Mucosa of rectum (tissue), 2 donors: ENCODE data around the gene IFIT3.
"Not testable (repeated sequence)": the region's sequence is repeated elsewhere in the genome, so short reads cannot be mapped to it uniquely, and the experiment has no call there.

Experiments
- H3K27ac ChIP-seq, 2 donors: one replicate each; pipeline ENCODE4 v1.7.0; 2013; ENCODE audit warnings: inconsistent platforms in 2 of 2, low read depth in 2 of 2, low read length in 2 of 2
- H3K27me3 ChIP-seq, 2 donors: one replicate each; pipeline ENCODE4 v1.7.0; 2013; ENCODE audit warnings: low read length in 2 of 2; ENCODE audit not compliant: control insufficient read depth in 2 of 2, insufficient read depth in 2 of 2
- H3K36me3 ChIP-seq, 2 donors: one replicate each; pipeline ENCODE4 v1.7.0; 2013; ENCODE audit warnings: low read length in 2 of 2; ENCODE audit not compliant: control insufficient read depth in 2 of 2, insufficient read depth in 2 of 2
- H3K4me1 ChIP-seq, 2 donors: one replicate each; pipeline ENCODE4 v1.7.0; 2013; ENCODE audit warnings: low read length in 2 of 2, mild to moderate bottlenecking in 1 of 2; ENCODE audit not compliant: control insufficient read depth in 2 of 2, insufficient read depth in 2 of 2
- H3K4me3 ChIP-seq, 2 donors: one replicate each; pipeline ENCODE4 v1.7.0; 2013; ENCODE audit warnings: low read length in 2 of 2
- H3K9ac ChIP-seq, 2 donors: one replicate each; pipeline ENCODE4 v1.7.0; 2013; ENCODE audit warnings: low read length in 2 of 2, low read depth in 1 of 2, mild to moderate bottlenecking in 1 of 2
- H3K9me3 ChIP-seq, 2 donors: one replicate each; pipeline ENCODE4 v1.7.0; 2013; ENCODE audit warnings: low read length in 2 of 2; ENCODE audit not compliant: control insufficient read depth in 2 of 2
- donor health status: healthy.
- donor health status: Normal muscosa, but diverticular disease.

Gene IFIT3

DNA sequence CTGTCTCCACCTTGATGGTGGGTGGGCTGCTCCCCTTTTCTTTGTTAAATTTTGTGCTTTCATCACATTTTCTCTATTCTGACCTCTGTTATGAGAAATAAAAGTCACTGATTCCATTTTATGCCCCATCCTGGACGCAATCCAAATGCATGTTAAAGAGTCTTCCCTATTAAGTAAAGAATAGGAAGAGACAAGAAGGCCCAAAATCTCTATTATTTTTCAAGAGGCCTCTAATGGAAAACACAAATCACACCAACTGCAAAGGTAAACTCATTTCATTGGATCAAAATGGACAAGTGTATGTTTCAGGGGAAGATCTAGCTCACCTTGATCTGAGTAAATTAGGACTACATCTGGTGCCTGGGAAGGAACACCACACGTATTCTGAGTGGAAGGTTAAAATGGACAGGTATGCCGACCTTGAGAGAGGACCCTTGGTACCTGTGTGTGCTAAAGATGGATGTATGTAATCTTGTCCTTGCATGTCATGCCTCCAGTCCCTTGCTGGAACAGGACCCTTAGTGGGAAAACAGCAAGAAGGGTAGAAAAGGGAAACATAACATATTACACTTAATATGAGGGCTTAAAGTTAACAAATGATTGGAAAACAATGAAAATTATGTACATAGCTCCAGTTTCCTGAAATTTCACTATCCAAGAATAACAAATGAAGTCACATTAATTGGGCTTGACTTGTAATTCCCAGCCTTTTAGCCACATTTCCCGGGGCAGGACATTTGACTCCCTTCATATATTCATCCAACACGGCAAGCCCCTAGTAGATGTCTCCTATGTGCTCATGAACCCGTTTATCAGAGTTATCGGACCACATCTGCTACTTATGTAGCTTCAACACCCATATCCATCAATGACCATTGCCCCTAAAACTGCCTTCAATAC lies 18.4 kb upstream of the IFIT3 start:
- Histone ChIP-seq H3K9ac (no peak overlapping the region), H3K36me3 (peaks cover 6 to 7% of the 10 kb centered on the region in 2 donors), H3K4me1 (peaks cover 0 to 2% of the 10 kb centered on the region in 2 donors), H3K27ac (no peak overlapping the region), H3K9me3 (no peaks in the 10 kb centered on the region), H3K4me3 (no peak overlapping the region), H3K27me3 (no peaks in the 10 kb centered on the region)

DNA sequence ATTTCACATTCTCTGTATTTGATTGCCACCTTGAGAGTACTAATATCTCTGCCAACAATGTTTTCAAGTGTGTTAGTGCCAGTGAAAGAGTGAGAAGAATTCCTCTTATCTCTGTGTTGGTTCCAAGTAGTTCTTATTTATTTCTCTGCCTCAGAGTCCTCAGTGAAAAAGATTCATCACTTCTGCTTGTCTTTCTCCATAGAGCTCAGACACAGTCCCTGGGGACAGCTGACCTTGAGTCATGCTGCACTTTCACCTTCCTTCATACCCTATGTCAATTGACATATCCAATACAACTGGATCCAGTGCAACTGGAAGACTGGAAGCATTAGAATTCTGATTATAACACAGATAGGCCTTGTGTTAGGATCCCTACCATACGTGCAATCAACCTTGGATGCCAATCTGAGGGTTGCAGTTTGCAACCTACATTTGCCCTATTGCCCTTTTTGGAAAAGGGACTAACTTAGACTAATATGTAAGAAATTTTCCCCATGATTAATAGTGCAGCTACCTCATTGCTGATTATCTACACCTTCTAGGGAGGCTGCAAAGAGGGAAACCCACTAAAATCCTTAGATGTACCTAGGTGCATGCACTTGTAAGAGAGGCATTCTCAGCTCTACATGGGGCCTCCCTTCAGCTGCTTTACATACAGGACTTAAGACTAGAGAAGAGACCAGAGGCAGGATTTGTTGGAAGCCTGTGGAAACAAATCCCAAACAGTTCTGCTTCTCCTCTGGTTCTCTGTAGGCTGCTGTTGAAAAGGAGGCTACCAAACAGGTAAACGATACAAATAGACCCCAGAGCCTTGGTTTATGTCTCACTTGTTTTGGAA lies 17.5 kb upstream of the IFIT3 start:
- no peak overlapping the region for H3K27ac ChIP-seq
- peaks cover 0 to 2% of the 10 kb centered on the region in 2 donors for H3K4me1 ChIP-seq
- no peaks in the 10 kb centered on the region for H3K27me3 ChIP-seq
- H3K36me3 ChIP-seq: peaks cover 6 to 7% of the 10 kb centered on the region in 2 donors
- H3K9ac ChIP-seq: no peak overlapping the region
- no peaks in the 10 kb centered on the region for H3K9me3 ChIP-seq
- no peak overlapping the region for H3K4me3 ChIP-seq

DNA sequence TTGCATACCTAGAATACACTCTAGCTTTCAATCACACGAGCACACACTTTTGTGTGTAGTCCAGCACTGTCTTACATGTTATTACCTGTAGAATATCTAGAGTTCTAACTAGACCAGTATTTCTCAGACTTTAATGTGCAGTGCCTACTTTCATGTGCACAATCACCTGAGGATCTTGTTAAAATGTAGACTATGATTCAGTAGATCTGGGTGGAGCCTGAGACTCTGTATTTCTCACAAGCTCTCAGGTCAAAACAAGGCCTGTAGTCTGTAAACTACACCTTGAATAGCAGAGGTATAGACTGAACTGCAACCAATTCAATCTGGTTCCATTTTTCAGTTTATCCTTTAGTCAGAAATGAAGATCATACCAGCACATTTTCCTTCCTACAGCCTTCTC lies 14.8 kb upstream of the IFIT3 start:
- Histone ChIP-seq H3K27ac (no peak overlapping the region), H3K27me3 (no peaks in the 10 kb centered on the region), H3K9ac (no peak overlapping the region), H3K9me3 (no peaks in the 10 kb centered on the region), H3K4me1 (no peaks in the 10 kb centered on the region), H3K36me3 (no peaks in the 10 kb centered on the region), H3K4me3 (no peak overlapping the region)

DNA sequence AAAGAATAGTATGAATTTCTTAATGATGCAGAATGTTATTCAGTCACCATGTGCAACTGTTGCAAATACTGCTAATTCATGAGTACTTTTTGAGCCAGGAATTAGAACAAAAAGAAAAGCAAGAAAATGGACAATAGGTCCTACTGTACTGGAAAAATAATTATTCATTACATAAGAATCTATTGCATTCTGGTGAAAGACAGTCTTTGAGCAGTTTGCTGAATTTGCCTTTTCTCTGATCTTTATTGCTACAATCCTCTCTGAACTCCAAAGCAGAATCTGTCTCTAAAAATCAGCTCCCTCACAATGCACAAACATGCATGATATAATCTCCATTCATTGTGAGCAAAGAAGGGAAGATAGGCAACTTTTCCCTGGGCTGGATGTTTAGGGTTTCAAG lies 13.1 kb upstream of the IFIT3 start:
- H3K27me3 ChIP-seq: no peaks in the 10 kb centered on the region
- H3K4me1 ChIP-seq: no peaks in the 10 kb centered on the region
- H3K36me3 ChIP-seq: no peaks in the 10 kb centered on the region
- no peak overlapping the region for H3K27ac ChIP-seq
- no peak overlapping the region for H3K4me3 ChIP-seq
- H3K9me3 ChIP-seq: no peaks in the 10 kb centered on the region
- no peak overlapping the region for H3K9ac ChIP-seq

DNA sequence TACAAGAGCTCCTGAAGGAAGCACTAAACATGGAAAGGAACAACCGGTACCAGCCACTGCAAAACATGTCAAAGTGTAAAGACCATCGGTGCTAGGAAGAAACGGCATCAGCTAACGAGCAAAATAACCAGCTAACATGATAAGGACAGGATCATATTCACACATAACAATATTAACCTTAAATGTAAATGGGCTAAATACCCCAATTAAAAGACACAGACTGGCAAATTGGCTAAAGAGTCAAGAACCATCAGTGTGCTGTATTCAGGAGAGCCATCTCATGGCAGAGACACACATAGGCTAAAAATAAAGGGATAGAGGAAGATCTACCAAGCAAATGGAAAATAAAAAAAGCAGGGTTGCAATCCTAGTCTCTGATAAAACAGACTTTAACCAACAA lies 9.8 kb upstream of the IFIT3 start:
- not testable (repeated sequence) for H3K27me3 ChIP-seq, H3K4me3 ChIP-seq, H3K9me3 ChIP-seq, H3K4me1 ChIP-seq, H3K27ac ChIP-seq, H3K9ac ChIP-seq, H3K36me3 ChIP-seq

DNA sequence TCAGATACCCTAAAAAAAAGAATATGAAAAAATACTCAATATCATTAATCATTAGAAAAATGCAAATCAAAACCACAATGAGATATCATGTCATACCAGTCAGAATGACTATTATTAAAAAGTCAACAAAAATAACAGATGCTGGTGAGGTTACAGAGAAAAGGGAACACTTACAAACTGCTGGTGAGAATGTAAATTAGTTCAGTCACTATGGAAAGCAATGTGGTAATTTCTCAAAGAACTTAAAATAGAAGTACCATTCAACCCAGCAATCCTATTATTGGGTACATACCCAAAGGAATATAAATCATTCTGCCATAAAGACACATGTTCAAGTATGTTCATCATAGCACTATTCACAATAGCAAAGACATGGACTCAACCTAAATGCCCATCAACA lies 2.7 kb upstream of the IFIT3 start:
- not testable (repeated sequence) for H3K27ac ChIP-seq, H3K9me3 ChIP-seq, H3K27me3 ChIP-seq, H3K4me1 ChIP-seq, H3K36me3 ChIP-seq, H3K4me3 ChIP-seq, H3K9ac ChIP-seq

DNA sequence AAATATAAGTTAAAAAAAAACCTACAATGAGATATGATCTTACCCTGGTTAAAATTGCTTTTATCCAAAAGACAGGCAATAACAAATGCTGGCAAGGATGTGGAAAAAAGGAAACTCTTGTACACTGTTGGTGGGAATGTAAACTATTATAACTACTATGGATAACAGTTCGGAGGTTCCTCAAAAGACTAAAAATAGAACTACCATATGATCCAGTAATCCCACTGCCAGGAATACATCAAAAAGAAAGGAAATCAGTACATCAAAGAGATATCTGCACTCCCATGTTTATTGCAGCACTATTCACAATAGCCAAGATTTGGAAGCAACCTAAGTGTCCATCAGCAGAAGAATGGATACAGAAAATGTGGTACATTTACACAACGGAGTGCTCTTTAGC lies 1.9 kb upstream of the IFIT3 start:
- H3K27ac ChIP-seq, H3K4me3 ChIP-seq, H3K36me3 ChIP-seq, H3K27me3 ChIP-seq, H3K9me3 ChIP-seq, H3K4me1 ChIP-seq, H3K9ac ChIP-seq: not testable (repeated sequence)

DNA sequence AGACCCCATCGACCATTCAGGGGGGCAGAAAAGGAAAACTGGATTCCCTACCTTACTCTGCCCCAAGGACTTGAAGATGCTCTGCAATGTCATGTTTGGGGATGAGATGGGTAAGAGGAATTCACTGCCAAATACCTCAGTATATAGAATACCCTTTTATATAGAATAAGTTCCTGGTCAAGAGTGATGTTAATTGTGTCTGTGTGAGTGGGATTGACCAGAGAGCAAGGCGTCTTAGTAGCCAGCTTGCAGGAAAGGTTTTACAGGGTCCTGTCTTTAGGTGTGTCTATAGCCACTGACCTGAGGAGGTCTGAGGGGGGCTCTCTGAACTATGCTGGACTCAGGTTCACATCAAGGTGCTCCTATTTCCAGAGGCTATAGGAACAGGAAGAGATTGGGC lies 1.4 kb downstream of the IFIT3 start:
- peak overlapping the region in 1 of 2 donors; percentile 27 for H3K9ac ChIP-seq
- no peaks in the 10 kb centered on the region for H3K9me3 ChIP-seq
- no peak overlapping the region for H3K27ac ChIP-seq
- H3K27me3 ChIP-seq: no peaks in the 10 kb centered on the region
- peaks cover 9 to 22% of the 10 kb centered on the region in 2 donors for H3K4me1 ChIP-seq
- H3K4me3 ChIP-seq: peak overlapping the region in 1 of 2 donors; percentile 72
- H3K36me3 ChIP-seq: no peaks in the 10 kb centered on the region

DNA sequence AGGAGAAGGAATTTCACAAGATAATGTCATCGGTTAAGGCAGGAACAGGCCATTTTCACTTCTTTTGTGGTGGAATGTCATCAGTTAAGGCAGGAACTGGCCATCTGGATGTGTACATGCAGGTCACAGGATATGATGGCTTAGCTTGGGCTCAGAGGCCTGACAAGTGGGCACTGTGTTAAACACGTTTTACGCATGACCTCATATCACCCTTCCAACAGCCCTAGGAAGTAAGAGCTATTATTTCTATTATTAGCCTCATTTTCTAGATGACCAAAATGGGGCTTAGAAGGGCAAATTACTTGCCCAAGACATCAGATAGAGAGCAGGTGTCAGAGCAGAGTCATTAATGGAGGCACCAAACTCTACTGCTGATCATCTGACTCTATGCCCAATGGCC lies 2.2 kb downstream of the IFIT3 start:
- H3K9ac ChIP-seq, H3K27ac ChIP-seq, H3K4me3 ChIP-seq, H3K36me3 ChIP-seq, H3K27me3 ChIP-seq, H3K9me3 ChIP-seq: not testable (repeated sequence)
- peaks cover 9 to 23% of the 10 kb centered on the region in 2 donors for H3K4me1 ChIP-seq

DNA sequence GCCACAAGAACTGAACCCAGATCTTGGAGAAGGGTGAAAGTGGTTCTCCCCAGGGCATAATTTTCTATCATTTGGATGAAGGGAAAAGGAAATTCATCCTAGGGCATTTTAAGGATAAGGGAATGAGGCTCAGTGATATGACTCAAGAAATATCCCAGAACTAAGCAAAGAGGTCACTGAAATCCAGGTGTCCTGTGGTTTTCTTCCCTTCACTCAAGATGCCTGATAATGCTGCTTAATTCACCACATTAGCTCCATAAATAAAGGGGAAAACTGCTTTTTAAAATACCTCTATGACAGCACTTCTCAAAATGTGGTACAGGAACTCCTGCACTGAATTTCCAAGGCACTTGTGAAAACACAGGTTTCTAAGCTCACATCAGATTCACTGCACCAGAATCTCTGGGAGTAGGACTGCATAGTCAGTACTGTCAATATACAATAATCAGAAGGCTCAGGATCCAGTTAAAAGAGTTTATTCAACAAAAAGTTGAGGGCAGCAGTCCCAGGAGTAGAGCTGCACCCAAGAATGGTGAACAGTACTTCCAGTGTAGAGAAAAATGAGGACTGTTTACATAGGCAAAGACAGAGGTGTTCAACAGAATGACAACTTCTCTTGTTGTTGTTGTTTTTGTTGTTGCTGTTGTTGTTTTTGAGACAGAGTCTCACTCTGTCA lies 2.9 kb downstream of the IFIT3 start:
- Histone ChIP-seq H3K4me1 (peaks cover 9 to 23% of the 10 kb centered on the region in 2 donors), H3K27ac (no peak overlapping the region), H3K9me3 (no peaks in the 10 kb centered on the region), H3K4me3 (no peak overlapping the region), H3K36me3 (no peaks in the 10 kb centered on the region), H3K27me3 (no peaks in the 10 kb centered on the region), H3K9ac (no peak overlapping the region)
